Measurements from ENCODE around the gene COL13A1.

The COL13A1 gene

DNA sequence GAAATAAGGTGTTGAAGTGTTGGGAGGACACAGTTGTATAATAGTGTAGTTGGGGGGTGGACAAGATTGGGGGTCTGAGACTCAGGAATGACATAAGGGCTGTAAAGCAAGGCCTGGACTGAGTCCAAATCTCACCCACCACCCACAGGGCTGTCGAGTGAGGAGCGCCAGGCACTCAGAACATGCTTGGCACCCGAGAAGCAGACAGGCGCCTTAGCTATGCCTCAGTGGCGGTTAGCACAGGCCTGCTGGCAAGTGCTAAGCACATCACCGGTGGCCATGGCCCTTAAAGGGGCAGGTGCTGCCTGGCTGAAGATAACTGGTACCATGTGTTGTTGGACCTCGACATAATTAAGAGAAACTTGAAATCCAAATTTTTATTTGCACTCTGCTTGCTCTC lies 90.7 kb downstream of the COL13A1 start:
- DNase-seq, result no peak

DNA sequence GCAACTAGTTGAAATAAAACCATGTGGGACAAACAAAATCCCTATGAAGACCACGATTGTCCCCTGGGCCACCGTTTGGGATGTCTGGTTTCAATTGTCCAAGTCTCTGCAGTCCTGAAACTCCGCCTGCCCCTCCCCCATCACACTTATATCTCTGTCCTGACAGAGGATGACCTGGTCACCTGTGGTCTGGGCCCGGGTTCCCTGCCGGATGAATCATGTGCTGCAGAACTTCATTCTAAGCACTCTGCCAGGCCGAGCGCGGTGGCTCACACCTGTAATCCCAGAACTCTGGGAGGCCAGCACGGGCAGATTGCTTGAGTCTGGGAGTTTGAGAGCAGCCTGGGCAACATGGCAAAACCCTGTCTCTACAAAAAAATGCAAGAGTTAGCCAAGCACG lies 91.1 kb downstream of the COL13A1 start:
- no peak for DNase-seq

DNA sequence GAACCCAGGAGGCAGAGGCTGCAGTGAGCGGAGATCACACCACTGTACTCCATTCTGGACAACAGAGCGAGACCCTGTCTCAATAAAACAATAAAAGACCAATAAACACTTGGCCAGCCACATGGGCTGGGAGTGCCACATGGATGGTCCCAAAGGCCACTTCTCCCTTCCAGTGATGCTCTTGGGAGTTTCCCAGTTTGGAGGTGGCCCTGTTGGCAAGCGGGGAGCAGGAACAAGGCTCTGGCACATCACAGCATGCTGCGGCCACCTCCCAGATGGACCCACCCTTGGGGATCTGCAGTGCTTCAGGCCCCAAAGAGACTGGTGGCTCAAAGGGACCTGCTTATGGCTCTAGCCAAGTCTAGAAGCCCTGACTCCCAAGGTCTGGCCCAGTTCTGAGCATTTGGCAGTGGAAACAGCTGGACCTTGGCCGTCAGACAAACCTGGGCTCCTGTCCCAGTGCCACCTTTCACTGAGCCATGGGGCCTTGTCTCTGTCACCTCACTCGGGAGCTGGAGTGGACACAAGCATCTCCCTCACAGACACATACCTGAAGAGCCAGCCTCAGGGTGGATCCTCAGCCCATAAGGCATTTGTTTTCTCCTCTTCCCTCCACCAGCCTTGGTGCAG lies 91.7 kb downstream of the COL13A1 start:
- no peak for DNase-seq

DNA sequence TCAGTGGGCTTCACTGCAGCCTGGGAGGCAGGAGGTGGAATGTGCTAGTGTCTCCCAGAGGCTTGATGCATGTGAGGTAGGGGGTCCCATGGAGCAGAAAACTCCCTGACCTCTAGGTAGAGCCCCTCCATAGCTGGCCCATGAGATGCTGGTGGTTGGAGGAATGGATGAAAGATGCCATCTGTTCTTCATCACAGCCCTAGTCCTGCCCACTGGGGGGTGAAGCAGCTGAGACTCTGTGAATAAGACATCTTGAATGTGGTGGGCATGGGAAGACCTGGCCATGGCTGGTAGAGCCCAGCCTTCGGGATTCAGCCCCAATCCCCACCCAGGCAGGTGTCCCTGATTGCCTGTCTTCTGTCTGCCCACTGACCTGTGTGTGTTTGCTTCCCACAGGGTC lies 92.5 kb downstream of the COL13A1 start:
- no peak for DNase-seq

DNA sequence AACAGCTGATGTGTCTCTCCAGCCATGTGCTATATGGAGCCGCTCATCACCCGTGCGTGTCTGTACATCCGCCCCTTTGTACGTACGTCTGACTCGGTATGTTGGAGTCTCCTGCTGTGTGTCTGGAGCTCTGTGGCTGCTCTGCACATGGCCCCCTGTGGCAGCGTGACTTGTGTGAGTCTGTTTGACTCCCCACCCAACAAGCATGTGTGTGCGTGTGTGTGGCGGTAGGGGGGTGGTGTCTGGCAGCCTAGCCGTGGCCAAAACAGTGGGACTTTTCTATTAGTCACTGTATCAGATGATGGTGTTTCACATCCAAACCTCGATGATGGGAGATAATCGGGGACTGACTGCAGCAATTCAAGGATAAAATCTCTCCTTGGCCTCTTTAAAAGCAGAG lies 94.1 kb downstream of the COL13A1 start:
- DNase-seq, result no peak

DNA sequence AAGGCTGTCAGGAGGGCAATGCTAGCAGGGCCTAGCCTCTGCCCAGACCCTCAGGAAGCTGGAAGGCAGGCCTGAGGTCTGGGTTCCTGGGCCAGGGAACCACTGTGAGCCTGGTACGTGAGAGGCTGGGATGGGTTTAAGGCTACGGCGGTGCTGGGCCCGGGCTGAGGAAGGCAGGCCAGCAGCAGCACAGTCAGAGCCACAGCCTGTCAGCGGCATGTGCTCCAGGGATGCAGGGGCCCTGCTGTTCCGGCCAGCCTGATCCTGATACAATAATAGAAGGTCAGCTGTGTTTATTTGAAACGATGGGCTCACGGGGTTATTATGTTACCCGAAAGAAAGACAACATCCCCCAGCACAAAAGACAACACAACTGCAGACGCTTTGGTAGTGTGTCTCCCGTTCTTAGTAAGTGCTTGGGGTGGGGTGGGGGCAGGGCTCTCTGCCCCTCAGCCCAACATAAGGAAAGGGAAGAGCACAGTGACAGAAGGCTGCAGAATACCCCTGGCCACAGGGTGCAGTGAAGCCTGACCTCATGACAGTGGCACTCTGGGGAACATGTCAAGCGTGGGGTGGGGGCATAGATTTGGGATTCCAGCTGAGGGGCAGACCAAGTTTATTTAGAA lies 95.0 kb downstream of the COL13A1 start:
- DNase-seq, result no peak

DNA sequence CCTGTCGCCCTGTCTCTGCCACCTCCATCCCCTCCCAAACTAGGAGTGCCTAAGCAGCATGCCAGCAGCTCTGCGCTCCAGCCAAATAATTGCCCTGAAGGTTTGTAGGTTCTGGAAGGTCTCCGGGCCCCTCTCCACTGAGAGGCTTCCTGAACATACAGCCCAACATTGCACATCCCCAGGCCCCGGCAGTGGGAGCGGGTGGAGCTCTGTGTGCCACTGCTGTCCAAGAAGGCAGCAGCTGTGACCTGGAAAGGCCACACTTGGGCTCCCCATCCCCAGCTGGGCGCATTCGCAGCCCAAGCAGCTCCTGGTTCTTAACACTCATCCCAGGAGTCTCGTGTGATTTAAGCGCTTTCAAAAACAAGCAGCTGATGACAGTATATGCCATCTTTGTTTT lies 95.7 kb downstream of the COL13A1 start:
- DNase-seq, result no peak

DNA sequence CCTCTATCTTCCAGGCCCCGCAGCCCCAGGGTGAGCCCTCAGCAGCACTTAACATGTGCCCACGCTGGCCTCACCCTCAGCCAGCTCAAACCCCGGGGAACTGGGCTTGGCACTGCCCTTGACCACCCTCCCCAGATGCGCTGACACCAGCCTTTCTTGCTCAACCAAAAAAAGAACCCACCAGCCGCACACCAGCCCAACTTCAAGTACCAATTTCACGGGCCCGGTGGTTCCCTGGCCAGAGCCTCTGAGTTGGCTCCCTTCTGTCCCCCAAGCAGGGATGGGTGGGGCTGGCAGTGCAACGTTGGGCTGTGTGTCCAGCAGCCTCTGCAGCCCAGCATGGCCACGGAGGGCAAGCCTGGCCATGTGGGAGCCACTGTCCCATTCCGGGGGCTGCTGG lies 96.3 kb downstream of the COL13A1 start:
- DNase-seq, result no peak

DNA sequence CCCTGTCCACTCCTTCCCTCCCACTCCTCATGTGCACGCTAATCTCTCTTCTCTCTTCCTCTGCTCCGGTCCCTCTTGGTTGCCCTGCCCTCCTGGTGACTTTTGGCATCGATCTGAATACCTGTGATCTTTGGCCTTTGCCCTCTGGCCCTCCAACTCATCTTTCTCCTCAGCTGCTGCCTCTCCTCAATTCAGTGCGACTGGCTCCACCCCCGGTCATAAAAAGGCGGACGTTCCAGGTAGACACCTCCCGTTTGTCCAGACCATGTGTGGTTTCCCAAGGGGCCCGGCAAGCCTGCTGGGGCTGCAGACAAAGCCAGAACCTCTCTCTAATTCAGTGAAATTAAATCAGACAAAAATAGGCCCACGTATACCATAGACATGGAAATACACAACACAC lies 96.8 kb downstream of the COL13A1 start:
- DNase-seq, result no peak

DNA sequence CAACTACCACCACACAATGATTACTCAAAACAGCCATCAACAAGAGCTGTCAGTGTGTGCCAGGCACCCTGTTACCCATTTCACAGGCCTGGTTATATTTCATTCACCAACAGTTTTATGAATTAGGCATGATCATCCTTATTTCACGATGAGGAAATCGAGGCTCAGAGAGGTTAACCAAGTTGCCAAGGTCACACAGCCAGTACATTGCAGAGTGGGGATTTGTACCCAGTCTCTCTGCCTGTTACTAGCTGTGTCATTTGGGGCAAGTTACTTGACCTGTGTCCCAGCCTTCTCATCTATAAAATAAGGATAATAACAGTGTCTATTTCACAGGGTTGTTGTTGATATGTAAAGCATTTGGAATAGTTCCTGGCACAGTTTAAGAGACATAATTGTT lies 97.2 kb downstream of the COL13A1 start:
- DNase-seq, result no peak

DNA sequence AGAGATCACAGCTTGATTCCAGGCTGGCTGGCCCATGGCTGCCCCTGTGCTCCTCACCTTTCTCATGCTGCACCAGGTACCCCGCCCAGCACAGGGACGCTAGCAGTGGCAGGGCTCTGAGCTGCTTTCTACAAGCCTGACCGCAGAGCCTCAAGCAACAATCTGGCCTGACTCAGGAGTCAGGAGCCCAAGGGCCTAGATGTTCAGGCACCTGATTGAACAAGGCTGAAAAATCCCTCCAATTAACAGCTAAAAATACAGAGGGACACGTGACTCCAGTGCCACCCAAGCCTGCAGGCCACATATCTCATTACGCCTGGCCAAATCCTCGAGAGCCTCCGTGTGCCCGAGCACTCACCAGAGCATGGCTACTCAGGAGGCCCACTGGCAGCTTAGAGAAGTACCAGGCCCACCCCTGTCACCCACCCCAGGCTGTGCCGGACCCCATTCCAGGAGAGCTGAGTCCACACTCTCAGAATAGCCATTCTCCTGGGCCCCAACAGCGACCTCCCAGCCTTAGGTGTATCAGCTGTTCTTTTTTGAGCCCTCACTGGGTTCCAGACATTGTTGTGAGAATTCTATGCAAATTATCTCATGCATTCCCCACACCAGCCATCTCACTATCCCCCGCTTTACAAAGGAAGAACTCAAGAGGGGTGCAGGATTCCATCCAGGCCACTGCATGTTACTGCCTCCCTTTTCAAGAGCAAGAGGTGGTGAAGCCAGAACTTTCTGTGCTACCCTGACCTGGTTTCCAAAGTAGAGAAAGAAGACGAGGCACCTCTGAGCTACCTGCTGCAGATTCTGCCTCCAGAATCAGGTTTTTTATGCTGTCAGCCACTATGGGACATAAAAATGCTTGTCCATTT lies 98.3 kb downstream of the COL13A1 start:
- no peak for DNase-seq

DNA sequence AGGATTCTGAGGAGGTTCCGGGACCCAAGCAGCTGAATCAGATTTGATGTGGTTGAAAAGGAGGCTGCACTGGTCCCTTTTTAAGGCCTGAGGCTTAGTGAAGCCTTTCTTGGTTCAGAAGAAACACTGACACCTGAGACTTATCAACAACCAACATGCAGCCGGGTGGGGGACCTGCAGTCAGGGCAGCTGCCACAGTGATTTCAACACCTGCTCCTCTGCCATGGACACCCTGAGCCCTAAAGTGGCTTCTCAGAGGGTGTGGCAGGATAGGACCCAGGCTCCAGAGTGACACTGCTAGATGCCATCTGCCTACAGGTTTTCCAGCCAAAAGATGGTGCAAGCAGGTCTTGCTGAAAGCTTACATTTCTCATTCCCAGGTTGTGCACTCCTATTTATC lies 99.3 kb downstream of the COL13A1 start:
- DNase-seq, result no peak

DNA sequence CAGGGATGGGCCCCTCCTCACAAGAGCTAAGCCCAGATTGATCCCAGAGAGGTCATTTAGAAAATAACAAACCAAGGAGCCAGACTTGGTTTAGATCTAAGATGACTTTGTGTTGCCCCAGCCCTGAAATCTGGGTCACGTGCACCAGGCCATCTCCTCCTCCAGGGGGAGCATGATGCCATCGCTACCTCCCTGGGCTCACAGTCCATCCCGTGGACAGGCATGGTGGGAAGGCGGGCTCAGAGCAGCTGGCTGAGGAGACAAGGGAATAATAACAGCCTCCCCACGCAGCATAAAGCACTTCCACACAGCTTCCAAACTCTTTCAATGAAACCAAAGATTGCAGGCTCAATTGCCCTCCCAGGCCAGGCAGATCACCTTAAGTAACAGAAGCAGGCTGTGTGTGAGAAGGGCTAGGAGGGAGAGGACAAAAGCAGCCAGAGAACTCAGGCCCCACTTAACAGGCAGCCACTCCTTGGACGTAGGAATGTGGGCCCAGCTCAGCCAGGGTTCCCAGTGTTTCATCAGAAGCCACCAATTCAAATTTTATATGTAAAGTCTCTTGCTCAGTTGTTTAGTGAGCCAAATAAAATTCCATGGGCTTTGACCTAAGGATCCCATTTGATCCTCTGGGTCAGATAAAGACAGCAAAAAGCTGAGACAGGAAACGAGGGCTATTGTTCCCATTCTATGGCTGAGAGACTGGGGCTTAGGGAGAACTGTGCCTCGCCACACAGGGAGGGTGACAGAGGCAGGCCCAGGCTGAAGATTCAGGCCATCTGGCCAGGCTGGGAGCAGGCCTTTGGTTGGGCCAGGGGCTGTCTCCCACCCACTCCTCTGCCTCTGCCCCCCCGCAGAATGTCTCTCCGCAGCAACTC lies 100.2 kb downstream of the COL13A1 start:
- no peak for DNase-seq

DNA sequence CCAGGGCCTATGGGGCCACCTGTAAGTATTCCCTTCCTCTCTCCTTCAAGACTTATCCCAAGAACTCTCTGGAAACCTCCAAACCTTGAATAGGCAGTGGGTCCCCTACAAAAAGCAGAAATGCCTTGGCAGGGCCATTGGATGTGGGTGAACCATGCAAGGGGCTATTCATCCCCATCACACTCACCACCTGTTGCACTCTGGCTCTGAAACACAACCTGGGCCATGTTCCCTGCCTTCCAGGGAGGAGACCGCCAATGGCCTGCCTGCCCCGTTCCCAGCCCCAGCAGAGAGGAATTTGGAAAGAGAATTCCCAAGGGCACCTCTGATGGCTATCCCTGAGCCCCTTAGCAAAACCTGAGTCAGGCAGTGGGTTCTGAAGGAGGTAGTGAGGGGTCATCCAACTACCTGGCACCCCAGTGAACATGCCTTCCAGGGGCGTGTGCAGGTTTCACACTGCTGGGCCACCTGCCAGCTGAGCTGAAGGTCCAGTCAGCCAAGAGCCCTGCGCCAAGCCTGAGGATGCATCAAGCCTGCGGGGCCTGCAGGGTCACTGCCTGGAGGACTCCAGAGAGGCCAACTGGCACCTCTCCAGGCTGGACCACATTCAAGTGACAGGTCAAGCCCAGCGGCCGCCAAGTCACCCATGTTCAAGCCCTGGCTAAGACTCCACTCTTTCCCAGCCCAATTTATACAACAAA lies 101.3 kb downstream of the COL13A1 start:
- no peak for DNase-seq

DNA sequence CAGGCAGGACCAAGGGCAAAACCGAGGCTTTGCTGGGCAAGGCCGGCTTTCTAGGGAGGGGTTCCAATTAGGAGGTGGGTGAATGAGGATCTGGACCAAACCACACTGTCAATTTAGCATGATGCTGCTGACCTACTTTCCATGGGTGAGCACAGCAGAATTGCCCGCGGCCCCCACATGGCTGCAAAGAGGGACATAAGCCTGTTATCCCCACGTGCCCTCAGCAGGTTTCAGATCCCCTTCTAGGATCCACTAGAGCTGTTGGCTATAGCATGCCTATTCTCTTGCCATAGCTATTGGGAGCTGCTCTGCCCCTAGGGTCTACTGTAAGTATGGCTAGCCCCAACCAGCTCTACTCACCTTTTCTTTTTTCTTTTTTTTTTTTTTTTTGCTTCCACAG lies 102.8 kb downstream of the COL13A1 start:
- DNase-seq, result no peak

DNA sequence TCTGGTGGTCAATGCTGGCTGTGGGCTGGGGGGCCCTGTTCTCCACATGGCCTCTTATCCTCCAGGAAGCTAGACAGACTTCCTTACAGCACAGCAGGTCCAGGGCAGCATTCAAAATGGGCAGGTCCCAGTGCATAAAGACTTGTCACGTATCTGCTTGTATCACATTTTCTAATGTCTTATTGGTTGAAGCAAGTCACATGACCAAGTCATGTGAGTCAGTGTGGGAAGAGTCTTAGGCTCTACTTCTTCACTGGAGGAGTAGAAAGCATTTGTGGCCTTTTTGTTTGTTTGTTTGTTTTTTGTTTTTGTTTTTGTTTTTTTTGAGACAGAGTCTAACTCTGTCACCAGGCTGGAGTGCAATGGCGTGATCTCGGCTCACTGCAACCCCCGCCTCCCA lies 104.7 kb downstream of the COL13A1 start:
- no peak for DNase-seq

DNA sequence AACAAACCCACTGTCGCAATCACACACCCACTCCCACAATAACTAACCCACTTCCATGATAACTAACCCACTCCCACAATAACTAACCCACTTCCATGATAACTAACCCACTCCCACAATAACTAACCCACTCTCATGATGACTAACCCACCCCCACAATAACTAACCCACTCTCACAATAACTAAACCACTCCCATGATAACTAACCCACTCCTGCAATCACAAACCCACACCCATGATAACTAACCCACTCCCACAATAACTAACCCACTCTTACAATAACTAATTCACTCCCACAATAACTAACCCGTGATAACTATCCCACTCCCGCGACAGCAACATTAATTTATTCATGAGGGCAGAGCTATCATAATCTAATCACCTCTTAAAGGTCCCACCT lies 105.8 kb downstream of the COL13A1 start:
- DNase-seq, result no peak

DNA sequence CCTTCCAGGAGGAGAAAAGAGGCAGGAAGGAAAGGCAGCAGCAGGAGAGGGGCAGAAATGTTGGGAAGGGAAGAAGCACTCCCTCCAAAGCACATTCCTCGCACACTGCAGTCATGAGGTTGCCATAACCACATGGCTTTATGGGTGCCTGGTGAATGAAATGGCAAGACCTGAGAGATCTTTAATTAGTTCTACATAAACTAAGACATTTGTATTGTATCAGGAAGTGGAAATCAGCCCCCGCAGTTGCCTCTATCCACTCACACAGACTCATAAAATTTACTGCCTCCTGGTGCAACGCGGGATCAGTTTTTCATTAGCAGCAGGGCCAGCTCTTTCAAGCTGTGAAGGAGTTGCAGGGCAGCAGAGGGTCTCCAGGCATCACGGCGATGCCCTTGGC lies 106.4 kb downstream of the COL13A1 start:
- DNase-seq, result no peak

DNA sequence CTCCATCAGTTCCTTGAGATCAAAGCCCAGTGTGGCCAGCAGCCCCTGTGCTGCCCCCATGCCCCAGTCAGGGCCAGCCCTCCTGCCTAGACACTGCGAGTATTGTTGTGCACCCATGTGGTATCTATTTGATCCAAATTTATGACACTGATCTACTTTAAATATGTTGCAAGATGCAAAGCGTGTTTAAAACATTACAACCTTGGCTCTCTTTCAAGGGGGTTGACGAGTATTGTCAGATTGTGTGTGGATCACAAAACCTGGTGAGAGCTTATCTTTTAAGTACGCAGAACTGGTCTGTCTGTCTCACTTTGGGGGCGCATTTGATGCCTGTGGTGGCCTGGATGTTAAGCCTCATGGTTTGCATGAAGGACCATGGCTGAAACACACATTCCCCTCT lies 108.9 kb downstream of the COL13A1 start:
- no peak for DNase-seq

DNA sequence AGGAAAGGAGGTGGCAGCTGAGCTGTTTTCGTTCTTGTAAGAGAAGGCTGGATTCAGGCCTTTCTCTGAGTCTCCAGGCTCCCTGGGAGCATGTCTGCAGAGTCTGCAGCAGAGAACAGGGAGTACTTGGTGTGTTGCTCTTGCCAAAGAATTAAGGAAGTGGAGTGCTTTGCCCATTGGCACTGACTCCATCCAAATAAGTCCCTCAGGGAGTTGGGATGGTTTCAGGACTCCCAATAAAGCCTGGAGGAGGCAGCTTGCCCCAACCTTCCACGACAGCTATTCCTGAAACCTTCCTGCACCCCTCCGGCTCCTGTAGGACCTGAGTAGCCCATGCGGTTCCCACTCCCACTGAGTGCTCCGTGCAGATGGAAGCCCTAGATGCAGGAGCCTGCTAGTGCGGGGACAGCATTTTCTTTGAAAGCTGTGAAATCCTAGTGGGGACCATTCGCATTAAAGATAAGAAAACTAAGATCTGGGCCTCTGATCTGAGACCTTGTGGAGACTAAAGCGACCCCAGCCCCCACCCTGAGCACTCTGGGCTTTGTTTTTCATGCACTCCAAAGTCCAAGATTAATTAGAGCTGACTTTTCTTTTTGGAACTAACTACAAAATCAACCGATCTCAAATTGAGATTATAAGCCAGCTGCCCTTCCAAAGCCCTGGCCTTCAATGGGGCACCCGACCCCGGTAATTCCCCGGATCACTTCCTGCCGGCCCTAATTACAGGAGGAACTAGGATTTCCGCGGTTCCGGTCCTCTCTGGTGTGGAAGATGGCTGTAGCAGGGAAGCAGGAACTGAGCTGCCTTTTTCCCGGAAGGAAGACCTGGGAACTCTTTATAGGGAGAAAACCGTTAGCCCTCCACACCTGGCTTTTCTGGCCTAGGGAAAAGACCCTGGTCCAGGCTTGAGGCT lies 110.2 kb downstream of the COL13A1 start:
- no peak for DNase-seq

DNA sequence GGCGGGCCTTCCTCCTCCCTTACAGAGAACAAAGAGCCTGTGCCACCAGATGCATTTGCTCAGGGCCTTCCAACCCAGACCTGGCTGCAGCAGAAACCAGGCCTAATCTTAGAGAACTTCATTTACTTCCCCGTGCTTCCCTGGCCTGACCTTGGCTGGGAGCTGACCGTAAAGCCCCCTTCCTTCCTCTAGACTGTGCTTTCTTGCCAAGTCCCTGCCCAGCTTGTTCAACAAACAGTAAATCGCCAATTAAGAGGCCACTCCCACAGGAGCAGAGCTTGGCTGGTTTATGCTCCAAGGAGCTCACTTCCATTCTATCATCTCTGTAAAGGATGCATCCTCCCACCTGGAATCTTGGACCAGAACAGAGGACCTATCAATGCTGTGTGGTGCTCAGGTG lies 110.9 kb downstream of the COL13A1 start:
- no peak for DNase-seq

Measured in bone marrow (tissue), 2 donors.